Sigmoid colon (tissue), 3 donors: ENCODE measurements around the gene KPNA6.

Source experiments
- CTCF ChIP-seq, 4 experiments: fragments of 450-650 bp in 3 of 4; fragments of 200-600 bp in 1 of 4; IDR thresholded peaks; one replicate each; pipeline ENCODE4 v1.5.1; 2016 to 2019; ENCODE audit warnings: antibody characterized with exemption in 4 of 4, mild to moderate bottlenecking in 3 of 4, moderate library complexity in 2 of 4
- POLR2A ChIP-seq, 2 donors: fragments of 450-650 bp; IDR thresholded peaks; one replicate each; pipeline ENCODE4 v1.6.1; 2016; ENCODE audit warnings: antibody characterized with exemption in 2 of 2, mild to moderate bottlenecking in 2 of 2, moderate library complexity in 2 of 2

GRCh38 chr1:32221581-32221979, 113.7 kb downstream of the KPNA6 start:
- TF ChIP-seq CTCF (IDR thresholded peaks at IDR 0.05): no peak
- TF ChIP-seq POLR2A (IDR thresholded peaks at IDR 0.05): no peak
